Astrocyte (in vitro differentiated cells and primary cell): ENCODE measurements around the gene BARX2.

Experiments
- EZH2 ChIP-seq: IDR thresholded peaks from 2 replicates; pipeline ENCODE4 v1.6.1; 2012; ENCODE audit warnings: mild to moderate bottlenecking, low read length, inconsistent platforms; ENCODE audit not compliant: insufficient read depth
- TF ChIP-seq, protein P1 (sequence below): IDR thresholded peaks from 2 replicates; pipeline ENCODE4 v1.5.1; 2011; ENCODE audit warnings: low read depth, mild to moderate bottlenecking, inconsistent platforms, low read length, moderate library complexity; ENCODE audit not compliant: insufficient read depth

DNA sequence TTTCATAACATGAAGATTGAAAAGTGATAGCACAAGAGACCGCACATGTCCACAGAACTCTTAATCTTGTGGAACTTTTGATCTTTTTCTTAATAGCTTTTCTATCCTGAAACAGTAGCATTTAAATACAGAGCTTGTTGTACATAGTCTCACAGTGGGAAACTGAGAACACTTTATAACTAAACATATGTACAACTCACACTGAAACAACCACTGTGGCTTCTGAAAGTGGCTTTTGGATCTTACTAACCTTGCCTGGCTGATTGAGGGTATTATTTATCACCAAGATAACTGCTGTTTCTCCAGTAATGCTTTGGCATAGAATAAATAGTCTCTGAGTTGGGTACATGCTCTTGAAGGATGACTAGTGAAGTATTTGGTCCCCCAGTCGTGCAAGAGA, 10.2 kb downstream of the BARX2 start:
- TF ChIP-seq EZH2 = no peak
- TF ChIP-seq, protein P1, sequence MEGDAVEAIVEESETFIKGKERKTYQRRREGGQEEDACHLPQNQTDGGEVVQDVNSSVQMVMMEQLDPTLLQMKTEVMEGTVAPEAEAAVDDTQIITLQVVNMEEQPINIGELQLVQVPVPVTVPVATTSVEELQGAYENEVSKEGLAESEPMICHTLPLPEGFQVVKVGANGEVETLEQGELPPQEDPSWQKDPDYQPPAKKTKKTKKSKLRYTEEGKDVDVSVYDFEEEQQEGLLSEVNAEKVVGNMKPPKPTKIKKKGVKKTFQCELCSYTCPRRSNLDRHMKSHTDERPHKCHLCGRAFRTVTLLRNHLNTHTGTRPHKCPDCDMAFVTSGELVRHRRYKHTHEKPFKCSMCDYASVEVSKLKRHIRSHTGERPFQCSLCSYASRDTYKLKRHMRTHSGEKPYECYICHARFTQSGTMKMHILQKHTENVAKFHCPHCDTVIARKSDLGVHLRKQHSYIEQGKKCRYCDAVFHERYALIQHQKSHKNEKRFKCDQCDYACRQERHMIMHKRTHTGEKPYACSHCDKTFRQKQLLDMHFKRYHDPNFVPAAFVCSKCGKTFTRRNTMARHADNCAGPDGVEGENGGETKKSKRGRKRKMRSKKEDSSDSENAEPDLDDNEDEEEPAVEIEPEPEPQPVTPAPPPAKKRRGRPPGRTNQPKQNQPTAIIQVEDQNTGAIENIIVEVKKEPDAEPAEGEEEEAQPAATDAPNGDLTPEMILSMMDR = no peak
